GM21515 (cell line): ENCODE results near the gene STX17.
A peak's percentile ranks its signal among the peaks of the same experiment; 100 is the strongest.
"Not testable (repeated sequence)": the region's sequence is repeated elsewhere in the genome, so short reads cannot be mapped to it uniquely, and the experiment has no call there.

ENCODE experiments used
- ATAC-seq: cut with Tn5 transposase; IDR thresholded peaks from one replicate; pipeline ENCODE4 v1.9.1; 2021; ENCODE audit not compliant: unreplicated experiment

Gene STX17

GRCh38 chr9:99906403-99907207 is at the start of gene STX17:
STX17 (plus strand) TSS chr9:99906654; CDS start chr9:99915240, 8,586 bp downstream.
- ATAC-seq, result peak; percentile 81

- ATAC-seq, result not testable (repeated sequence)
Observed at GRCh38 chr9:99857576-99857975, 48.9 kb upstream of the STX17 start.

- no peak for ATAC-seq
Observed at GRCh38 chr9:99858087-99858486, 48.4 kb upstream of the STX17 start.

GRCh38 chr9:99859243-99859980 is 47.0 kb upstream of the STX17 start:
- no peak for ATAC-seq

- no peak for ATAC-seq
Observed at GRCh38 chr9:99860266-99860665, 46.2 kb upstream of the STX17 start.

GRCh38 chr9:99863955-99864354 is 42.5 kb upstream of the STX17 start:
- no peak for ATAC-seq

- ATAC-seq, result no peak
Observed at GRCh38 chr9:99866398-99866797, 40.1 kb upstream of the STX17 start.

GRCh38 chr9:99867536-99867935 is 38.9 kb upstream of the STX17 start:
- no peak for ATAC-seq

GRCh38 chr9:99867968-99868367 is 38.5 kb upstream of the STX17 start:
- ATAC-seq, result no peak

- peak; percentile 85 for ATAC-seq
Observed at GRCh38 chr9:99868845-99869244, 37.6 kb upstream of the STX17 start.

- no peak for ATAC-seq
Observed at GRCh38 chr9:99870126-99870525, 36.3 kb upstream of the STX17 start.

- ATAC-seq, result no peak
Observed at GRCh38 chr9:99873531-99873930, 32.9 kb upstream of the STX17 start.

- no peak for ATAC-seq
Observed at GRCh38 chr9:99873943-99874584, 32.4 kb upstream of the STX17 start.

GRCh38 chr9:99876190-99876589 is 30.3 kb upstream of the STX17 start:
- ATAC-seq, result no peak

- no peak for ATAC-seq
Observed at GRCh38 chr9:99878651-99879050, 27.8 kb upstream of the STX17 start.

GRCh38 chr9:99881769-99882168 is 24.7 kb upstream of the STX17 start:
- no peak for ATAC-seq

- ATAC-seq, result no peak
Observed at GRCh38 chr9:99885747-99886146, 20.7 kb upstream of the STX17 start.

GRCh38 chr9:99889120-99889519 is 17.3 kb upstream of the STX17 start:
- ATAC-seq, result no peak

GRCh38 chr9:99894826-99895225 is 11.6 kb upstream of the STX17 start:
- ATAC-seq, result no peak

GRCh38 chr9:99895510-99895909 is 10.9 kb upstream of the STX17 start:
- no peak for ATAC-seq

- no peak for ATAC-seq
Observed at GRCh38 chr9:99896119-99896518, 10.3 kb upstream of the STX17 start.

- no peak for ATAC-seq
Observed at GRCh38 chr9:99903393-99903792, 3.1 kb upstream of the STX17 start.
